Uterus (tissue), 4 donors: Measurements from ENCODE around the gene STRBP. TPM values are rescaled to one million over a fixed set of nuclear protein-coding genes. Genes with fewer than 3 reads are reported as not detected.
A peak's percentile ranks its signal among the peaks of the same experiment; 100 is the strongest.

Source experiments
- DNase-seq, 2 donors: peaks; one replicate each; pipeline ENCODE4 v3.0.0-alpha.2; 2019 to 2020
- H3K27ac ChIP-seq, 2 donors: fragments of 200-600 bp; sonication (generic); 1 replicate in 1 of 2; 2 replicates in 1 of 2; pipeline ENCODE4 v1.5.1; 2016 to 2018
- H3K27me3 ChIP-seq, 2 donors: fragments of 200-600 bp; sonication (generic); one replicate each; pipeline ENCODE4 v1.5.1; 2018 to 2019; ENCODE audit warnings: control low read depth in 1 of 2
- H3K36me3 ChIP-seq, 2 donors: fragments of 200-600 bp; sonication (generic); one replicate each; pipeline ENCODE4 v1.5.1; 2019; ENCODE audit warnings: control low read depth in 1 of 2
- H3K4me1 ChIP-seq, 2 donors: fragments of 200-600 bp; sonication (generic); one replicate each; pipeline ENCODE4 v1.5.1; 2018 to 2019; ENCODE audit warnings: control low read depth in 1 of 2
- H3K4me3 ChIP-seq, 2 donors: fragments of 200-600 bp; sonication (generic); 1 replicate in 1 of 2; 2 replicates in 1 of 2; pipeline ENCODE4 v1.5.1; 2018 to 2019; ENCODE audit warnings: mild to moderate bottlenecking in 1 of 2
- H3K9me3 ChIP-seq, 2 donors: fragments of 200-600 bp; sonication (generic); one replicate each; pipeline ENCODE4 v1.5.1; 2019; ENCODE audit warnings: control low read depth in 1 of 2
- CTCF ChIP-seq, 4 experiments: fragments of 200-600 bp in 2 of 4; fragments of 450-650 bp in 2 of 4; sonication (generic) in 2 of 4; IDR thresholded peaks; one replicate each; pipeline ENCODE4 v1.5.1; 2016 to 2019; ENCODE audit warnings: antibody characterized with exemption in 4 of 4, mild to moderate bottlenecking in 2 of 4, moderate library complexity in 1 of 4
- POLR2A ChIP-seq, 2 donors: fragments of 450-650 bp; IDR thresholded peaks; one replicate each; pipeline ENCODE4 v1.6.1; 2016; ENCODE audit warnings: antibody characterized with exemption in 2 of 2, mild to moderate bottlenecking in 1 of 2, moderate library complexity in 1 of 2
- intact Hi-C: fragments of 100-400 bp; cut with DNase I; formaldehyde crosslinking; loops from one replicate; pipeline ENCODE4 v1.15.1; 2023; ENCODE audit warnings: low total_unique reads
- total RNA-seq, 4 donors: library from RNA; depleted of rRNA in 3 of 4; stranded (reverse); fragments of >200 nt in 3 of 4; gene quantifications; one replicate each; pipeline versions ENCODE4 v1.1.0 to v1.2.4, GENCODE V29; 2014 to 2023
- donor health status: DM: yes; HTN: yes; CAD: no.

The STRBP gene
- total RNA-seq, 4 donors from 2014 or later, result 3.3 to 28.2 (median 16.3) TPM

DNA sequence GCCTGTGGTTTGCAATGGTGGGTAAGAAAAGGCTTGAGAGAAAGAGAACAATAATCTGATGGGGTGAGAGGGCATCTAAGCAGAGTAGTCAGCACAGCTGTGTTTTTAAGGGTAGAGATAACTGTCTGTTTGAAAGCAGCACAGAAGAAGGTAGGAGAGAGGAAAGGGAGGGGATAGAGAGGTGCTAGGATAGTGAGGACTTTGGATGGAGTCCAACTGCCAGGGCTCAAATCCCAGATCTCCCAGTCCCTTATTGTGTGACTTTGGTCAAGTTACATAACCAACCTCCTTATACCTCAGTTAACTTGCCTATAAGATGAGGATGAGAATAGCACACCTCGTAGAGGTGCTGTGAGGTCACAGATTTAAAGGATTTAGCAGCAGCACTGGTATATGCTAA is 179.3 kb downstream of the STRBP start:
- H3K9me3 ChIP-seq, result no peaks in the 10 kb centered on the region
- no peak overlapping the region for H3K27ac ChIP-seq
- TF ChIP-seq POLR2A (IDR thresholded peaks at IDR 0.05), result no peak
- no peaks in the 10 kb centered on the region for H3K27me3 ChIP-seq
- intact Hi-C loops, result no loop called here
- no peak overlapping the region for H3K4me3 ChIP-seq
- H3K4me1 ChIP-seq, result no peaks in the 10 kb centered on the region
- no peaks in the 10 kb centered on the region for H3K36me3 ChIP-seq
- DNase-seq, result no peak

DNA sequence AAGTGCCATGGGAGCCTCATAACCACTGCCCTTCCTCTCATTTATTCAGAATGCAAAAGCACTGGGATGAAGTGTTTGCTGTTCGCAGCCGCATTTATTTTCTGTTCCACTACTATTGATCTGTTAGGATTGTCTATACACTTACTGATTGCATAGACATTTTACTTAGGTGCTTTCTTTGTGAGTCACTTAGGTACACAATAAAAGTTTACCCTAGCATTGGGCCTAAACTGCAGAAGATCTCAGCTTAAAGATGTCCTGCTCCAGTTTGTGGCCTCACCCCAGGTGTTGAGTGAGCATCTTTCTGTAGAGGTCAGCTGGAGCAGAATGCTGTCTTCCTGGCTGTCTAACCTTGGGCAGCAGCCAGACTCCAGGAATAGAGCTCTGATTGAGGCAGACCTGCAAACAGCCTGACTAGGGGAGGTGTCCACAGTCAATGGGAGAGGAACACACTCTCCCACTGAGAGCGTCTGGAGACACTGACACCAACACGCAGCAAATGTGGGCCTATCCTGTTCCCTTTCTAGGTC is 181.0 kb downstream of the STRBP start:
- TF ChIP-seq CTCF (IDR thresholded peaks at IDR 0.05) (no peak), POLR2A (IDR thresholded peaks at IDR 0.05) (no peak)
- DNase-seq, result no peak
- no peak overlapping the region for H3K27ac ChIP-seq
- H3K27me3 ChIP-seq, result no peaks in the 10 kb centered on the region
- intact Hi-C loops, result no loop called here
- no peak overlapping the region for H3K4me3 ChIP-seq
- no peaks in the 10 kb centered on the region for H3K4me1 ChIP-seq
- no peaks in the 10 kb centered on the region for H3K9me3 ChIP-seq
- H3K36me3 ChIP-seq, result no peaks in the 10 kb centered on the region

DNA sequence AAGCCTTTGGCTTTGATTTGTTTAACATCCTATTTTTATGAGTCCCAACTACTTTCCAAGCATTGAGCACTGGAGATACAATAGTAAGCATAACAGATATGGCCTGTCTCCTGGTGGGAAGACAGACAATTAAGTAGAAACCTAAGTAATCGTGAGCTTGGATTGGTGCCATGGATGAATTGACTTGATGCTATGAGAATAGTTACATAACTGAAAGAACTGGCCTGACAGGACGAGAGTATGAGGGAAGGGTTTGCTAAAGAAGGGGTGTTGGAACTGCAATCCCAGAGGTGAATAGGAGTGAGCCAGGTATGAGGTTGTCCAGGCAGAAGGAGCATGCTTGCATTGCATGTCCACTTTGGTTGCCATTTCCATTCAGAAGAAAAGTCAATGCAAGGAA is 182.5 kb downstream of the STRBP start:
- Histone ChIP-seq H3K4me1 (no peaks in the 10 kb centered on the region), H3K9me3 (no peaks in the 10 kb centered on the region), H3K27me3 (no peaks in the 10 kb centered on the region), H3K27ac (no peak overlapping the region), H3K36me3 (no peaks in the 10 kb centered on the region), H3K4me3 (no peak overlapping the region)
- no peak for TF ChIP-seq POLR2A (IDR thresholded peaks at IDR 0.05)
- TF ChIP-seq CTCF (IDR thresholded peaks at IDR 0.05), result no peak
- DNase-seq, result no peak
- intact Hi-C loops, result no loop called here

DNA sequence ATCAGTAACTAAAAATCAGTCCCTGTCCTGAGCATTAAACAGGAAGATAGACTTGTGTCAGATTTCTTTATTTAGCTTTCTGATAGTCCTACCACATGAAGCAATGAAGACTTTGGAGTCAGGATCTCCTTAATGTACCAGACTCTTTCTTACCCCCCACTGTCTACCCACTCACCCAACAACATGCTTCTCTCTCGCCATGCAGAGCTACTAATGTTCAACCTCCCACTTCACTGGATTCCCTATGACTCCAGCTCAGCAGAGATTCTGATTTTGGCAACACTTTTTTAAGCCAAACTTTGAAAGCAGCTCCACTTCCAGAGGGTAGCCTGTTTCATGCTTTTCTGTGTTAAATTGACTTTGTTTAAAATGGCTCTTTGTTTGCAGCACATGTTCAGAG is 184.1 kb downstream of the STRBP start:
- no peak for DNase-seq
- no peak overlapping the region for H3K27ac ChIP-seq
- no peaks in the 10 kb centered on the region for H3K4me1 ChIP-seq
- H3K36me3 ChIP-seq, result no peaks in the 10 kb centered on the region
- H3K4me3 ChIP-seq, result no peak overlapping the region
- H3K9me3 ChIP-seq, result no peaks in the 10 kb centered on the region
- H3K27me3 ChIP-seq, result no peaks in the 10 kb centered on the region
- TF ChIP-seq CTCF (IDR thresholded peaks at IDR 0.05) (no peak), POLR2A (IDR thresholded peaks at IDR 0.05) (no peak)
- intact Hi-C loops, result no loop called here

DNA sequence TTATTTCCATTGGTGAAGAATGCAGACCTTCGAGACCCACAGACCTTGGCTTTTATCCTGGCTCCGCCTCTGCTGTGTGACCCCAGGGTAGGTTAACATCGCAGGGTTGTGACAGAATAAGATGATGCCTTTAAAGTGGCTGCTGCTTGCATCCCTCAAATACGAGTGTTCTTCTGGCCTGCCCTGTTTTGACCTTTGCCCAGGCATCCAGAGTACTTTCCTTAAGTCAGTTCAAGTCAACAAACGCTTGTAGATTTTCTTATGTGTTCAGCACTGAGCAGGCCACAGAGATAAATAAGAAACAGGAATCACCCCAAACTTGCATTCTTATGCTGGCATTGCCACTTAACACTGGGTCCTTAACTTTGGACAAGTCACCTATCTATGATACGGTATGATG is 184.7 kb downstream of the STRBP start:
- intact Hi-C loops, result no loop called here
- Histone ChIP-seq H3K9me3 (no peaks in the 10 kb centered on the region), H3K4me1 (no peaks in the 10 kb centered on the region), H3K4me3 (no peak overlapping the region), H3K27me3 (no peaks in the 10 kb centered on the region), H3K36me3 (no peaks in the 10 kb centered on the region), H3K27ac (no peak overlapping the region)
- DNase-seq, result no peak
- TF ChIP-seq CTCF (IDR thresholded peaks at IDR 0.05), result no peak
- no peak for TF ChIP-seq POLR2A (IDR thresholded peaks at IDR 0.05)

DNA sequence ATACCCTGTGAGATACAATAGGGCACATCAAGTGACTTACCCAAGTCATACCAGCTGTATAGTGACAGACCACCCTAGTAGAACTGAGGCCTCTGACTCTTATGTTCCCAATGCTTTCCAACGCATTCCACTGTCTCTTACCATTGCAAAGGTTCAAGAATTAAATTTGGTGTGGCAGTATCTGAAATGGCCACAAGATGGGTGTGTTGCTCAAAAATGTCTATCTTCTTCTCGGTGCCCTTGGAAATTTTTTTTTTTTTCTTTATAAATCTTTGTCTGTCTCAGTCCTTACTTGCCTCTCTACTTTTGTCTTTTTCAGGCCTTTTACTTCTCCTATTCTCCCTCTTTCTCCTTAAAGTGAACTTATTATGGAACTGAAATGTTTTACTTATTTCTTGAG is 186.6 kb downstream of the STRBP start:
- H3K27ac ChIP-seq, result no peak overlapping the region
- H3K4me3 ChIP-seq, result no peak overlapping the region
- H3K36me3 ChIP-seq, result no peaks in the 10 kb centered on the region
- intact Hi-C loops, result no loop called here
- H3K27me3 ChIP-seq, result no peaks in the 10 kb centered on the region
- H3K9me3 ChIP-seq, result no peaks in the 10 kb centered on the region
- no peak for DNase-seq
- no peaks in the 10 kb centered on the region for H3K4me1 ChIP-seq
- TF ChIP-seq POLR2A (IDR thresholded peaks at IDR 0.05) (no peak), CTCF (IDR thresholded peaks at IDR 0.05) (peak in 3 of 4 experiments; percentile 23 to 34 (median 31))
